NCI-H146 treated with DMSO at 0.1 percent for 48 hours (cell line): ENCODE data around the gene NPBWR2.
"Not testable (repeated sequence)": the region's sequence is repeated elsewhere in the genome, so short reads cannot be mapped to it uniquely, and the experiment has no call there.

ENCODE experiments used
- DNase-seq: peaks from one replicate; lab custom pipeline; 2025; ENCODE audit not compliant: unreplicated experiment; lab: John Stamatoyannopoulos, UW

Gene NPBWR2

GRCh38 chr20:64119681-64120341 lies 12.4 kb upstream of the NPBWR2 start:
- DNase-seq = no peak

GRCh38 chr20:64119301-64119680 lies 11.9 kb upstream of the NPBWR2 start:
- no peak for DNase-seq

GRCh38 chr20:64117432-64117777 lies 10.0 kb upstream of the NPBWR2 start:
- DNase-seq = not testable (repeated sequence)

- DNase-seq = no peak
Measured at GRCh38 chr20:64116541-64117431, 9.4 kb upstream of the NPBWR2 start.

DNA sequence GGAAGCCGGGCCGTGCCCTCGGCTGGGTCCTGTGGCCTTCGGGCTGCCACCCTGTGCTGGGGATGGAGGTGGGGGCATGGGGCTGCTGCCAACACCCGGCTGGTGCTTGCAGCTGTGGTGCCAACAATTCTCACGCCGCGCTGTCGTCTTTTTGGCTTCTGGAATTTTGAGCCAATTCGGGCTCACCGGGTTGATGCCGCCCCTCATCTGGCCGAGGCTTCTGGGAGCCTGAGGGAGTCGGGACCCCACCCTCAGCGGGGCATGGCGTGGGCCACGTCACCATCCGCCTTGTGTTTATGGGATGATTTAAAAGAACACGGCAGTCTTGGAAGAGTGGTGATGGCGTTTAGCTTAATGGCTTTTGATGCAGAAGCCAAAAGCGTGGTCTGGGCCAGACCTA lies 8.7 kb upstream of the NPBWR2 start:
- no peak for DNase-seq

- no peak for DNase-seq
Measured at GRCh38 chr20:64115171-64115911, 8.0 kb upstream of the NPBWR2 start.

DNA sequence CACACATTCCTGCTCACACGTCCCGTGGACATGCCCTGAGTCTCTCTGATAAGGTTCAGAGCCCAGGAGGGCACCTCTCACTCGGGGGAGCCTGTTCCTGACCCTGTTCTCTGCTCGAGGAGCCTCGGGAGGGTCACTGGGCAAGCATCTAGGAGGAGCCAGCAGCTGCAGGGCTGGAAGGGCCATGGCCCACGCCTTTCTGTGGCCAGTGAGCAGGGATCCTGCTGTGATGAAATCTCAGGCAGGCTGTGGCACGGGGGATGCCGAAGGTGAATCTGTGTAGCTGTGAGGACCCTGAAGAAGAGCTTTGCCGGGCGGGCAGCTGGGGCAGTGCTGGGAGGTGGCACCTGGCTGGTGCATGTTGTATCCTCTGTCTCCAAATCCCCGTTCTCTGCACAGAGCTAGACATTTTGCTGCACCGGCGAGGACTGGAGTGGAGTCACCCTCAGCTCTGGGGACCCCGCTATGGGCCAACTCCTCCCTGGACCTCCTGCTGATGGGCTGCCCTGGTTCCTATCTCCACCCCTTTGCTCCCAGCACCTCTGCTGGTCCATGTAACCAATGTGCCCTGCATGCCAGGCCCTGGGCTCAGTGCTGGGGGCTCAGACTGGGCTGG lies 7.1 kb upstream of the NPBWR2 start:
- no peak for DNase-seq

GRCh38 chr20:64113796-64114355 lies 6.5 kb upstream of the NPBWR2 start:
- DNase-seq = no peak

DNA sequence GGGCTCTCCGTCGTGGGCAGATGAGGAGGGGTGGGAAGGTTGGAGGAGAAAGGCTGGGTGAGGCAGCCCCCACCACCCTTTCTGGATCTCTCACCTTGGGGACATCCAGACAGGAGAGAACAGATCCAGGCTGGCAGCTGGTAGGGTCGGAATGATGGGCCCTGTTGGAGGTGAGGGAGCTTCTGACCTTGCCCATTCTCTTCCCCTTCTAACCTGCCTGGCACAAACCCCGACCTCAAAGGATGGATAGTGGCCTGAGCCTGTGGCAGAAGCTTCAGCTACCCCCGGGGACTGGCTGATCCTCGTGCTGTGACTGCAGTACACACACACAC lies 6.0 kb upstream of the NPBWR2 start:
- DNase-seq = no peak

DNA sequence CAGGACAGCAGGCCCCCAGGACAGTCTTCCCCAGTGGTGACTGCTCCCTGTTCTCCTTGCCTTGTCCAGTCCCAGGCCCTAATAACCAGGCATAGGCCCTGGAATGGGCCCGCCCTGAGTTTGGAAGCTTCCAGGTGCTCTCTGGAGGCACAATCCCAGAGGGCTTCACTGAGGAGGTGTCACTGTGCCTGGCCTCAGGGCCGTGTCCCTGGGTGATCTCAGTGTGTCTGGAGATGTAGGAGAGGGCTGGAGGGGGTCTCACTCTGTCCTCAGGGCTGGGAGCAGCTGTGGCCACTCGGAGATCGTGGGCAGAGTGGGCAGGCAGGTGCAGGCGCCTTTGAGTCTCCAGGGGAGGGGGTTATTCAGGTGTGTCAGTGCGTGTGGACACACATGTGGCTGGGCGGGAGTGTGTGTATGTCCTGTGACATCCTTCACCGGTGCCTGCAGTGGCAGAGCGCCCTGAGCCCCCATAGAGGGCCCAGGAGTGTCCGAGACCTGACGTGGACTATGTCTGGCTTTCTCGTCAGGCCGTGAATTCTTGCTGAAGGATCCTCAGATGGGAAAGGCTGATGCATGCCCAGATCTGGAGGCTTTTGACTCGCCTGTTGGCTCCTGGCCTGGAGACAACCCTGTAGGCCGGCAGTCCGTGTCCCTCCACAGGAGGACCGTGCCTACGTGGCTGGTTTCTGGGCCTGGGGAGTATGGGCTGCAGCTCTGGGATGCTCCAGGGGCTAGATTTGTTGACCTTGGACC lies 5.5 kb upstream of the NPBWR2 start:
- DNase-seq = no peak

DNA sequence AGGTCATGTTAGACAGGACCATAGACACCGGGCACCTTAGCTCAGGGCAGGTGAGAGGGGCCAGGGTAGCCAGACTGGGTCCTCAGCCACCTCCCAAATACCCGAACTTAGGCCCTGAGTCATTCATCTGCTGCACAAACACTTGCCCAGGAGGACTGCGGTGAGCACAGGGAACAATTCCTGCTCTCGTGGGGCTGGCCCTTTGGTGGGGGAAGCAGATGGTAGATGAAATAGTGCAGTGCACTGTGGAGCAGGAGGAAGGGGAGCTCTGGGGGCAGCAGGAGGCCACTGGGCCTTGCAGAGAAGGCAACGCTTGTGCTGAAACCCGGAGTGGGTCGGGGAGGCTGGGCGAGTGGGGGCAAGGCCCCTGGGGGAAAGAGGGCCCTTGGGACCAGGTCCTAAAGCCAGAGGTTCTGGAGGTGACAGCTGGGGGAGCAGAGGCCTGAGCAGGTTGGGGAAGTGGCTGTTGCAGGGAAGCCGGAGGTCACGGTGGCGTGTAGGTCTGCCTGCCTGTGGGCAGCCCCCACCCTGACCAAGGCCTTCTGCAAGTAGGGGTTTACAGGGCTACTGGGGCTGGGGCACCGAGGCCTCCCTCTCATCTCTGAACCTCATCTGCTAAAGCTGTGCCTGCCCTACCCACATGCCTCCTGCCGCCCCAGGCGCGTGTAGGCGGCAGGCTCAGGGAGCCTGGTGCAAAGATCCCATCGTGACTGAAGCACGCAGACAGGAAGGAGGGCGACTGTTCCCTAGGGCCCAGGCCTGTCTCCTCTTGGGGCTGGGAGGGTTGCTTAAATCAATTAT lies 4.7 kb upstream of the NPBWR2 start:
- no peak for DNase-seq

DNA sequence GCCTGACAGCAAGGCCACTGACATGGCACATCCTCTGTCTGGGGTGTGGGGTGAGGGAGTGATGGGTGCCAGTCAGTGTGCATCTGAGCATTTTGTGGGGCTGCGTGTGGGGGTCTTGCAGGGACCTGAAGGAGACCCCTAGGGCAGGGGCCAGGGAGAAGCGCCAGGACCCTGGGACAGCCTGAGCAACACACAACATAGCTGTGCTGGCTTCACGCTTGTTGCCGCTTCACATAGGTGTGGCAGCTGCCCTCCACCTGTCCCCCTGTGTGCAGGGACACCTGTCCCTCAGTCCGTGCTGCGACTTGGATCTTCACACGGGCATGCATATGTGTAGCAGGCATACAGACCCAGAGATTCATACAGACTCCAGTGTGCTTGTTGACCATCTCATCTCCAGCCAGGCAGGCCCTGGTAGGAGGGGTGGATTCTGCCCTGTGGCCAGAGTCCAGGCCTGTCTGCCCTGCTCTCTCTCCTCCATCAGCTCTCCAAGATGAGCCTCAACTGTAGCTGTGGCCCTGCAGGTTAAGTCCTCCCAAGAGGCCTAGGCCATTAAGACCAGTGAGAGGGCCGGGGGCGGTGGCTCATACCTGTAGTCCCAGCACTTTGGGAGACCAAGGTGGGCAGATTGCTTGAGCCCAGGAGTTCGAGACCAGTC lies 3.2 kb upstream of the NPBWR2 start:
- no peak for DNase-seq

DNA sequence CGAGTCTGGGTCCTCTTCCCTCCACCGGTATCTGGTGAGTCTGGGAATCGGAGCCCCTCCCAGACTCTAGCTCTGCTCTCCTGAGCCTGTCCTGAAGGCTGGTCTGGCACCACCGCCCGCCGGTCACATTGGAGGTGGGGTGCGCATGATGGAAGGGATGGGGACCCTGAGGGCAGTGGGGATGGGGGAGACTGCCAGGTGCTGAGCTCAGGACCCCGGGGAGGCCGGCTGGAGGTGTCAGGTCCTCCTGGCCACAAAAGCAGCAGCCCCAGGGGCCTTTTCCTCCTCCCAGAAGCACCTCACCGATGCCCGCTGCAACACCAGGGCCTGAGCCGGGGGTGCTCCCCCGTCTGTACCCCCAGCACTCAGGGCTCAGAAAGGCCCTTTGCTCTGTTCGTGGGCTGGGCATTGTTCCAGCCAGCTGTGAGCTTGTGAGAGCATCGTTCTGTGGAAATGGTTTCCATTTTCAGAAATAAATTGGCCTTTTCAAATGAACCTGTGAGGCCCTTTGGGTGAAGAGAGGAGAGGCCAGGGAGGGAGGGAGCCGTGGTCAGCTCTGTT lies 2.5 kb upstream of the NPBWR2 start:
- no peak for DNase-seq

GRCh38 chr20:64108731-64109681 lies 1.6 kb upstream of the NPBWR2 start:
- DNase-seq = no peak

- DNase-seq = no peak
Measured at GRCh38 chr20:64107736-64108457, 532 bp upstream of the NPBWR2 start.

DNA sequence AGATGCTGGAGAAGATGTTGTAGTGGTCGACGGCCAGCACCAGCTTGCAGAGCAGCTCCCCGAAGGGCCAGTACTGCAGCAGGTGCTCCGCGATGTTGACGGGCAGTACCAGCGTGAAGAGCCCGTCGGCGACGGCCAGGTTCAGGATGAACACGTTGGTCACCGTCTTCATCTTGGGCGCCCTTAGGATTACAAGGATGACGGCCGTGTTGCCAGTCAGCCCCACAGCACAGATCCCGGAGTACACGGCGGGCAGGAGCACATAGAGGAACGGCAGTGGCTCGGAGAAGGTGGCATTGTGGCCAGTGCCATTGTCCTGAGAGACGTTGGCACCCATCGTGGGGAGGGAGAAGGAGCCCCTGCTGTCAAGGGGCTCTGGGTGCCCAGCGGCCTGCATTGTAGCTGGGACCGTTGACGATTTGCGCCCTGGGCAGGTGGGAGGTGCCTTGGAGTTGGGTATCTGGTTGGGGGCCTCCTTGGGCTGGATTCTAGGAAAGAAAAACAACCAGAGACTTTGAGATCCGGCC lies 867 bp downstream of the NPBWR2 start:
- no peak for DNase-seq

GRCh38 chr20:64105846-64106434 lies 1.4 kb downstream of the NPBWR2 start:
- DNase-seq = no peak
